GM04503 (cell line): ENCODE data around the gene ING4.

ENCODE experiments used
- DNase-seq: peaks from one replicate; pipeline ENCODE4 v3.0.0-alpha.2; 2012; ENCODE audit warnings: low read depth

ING4 gene

DNA sequence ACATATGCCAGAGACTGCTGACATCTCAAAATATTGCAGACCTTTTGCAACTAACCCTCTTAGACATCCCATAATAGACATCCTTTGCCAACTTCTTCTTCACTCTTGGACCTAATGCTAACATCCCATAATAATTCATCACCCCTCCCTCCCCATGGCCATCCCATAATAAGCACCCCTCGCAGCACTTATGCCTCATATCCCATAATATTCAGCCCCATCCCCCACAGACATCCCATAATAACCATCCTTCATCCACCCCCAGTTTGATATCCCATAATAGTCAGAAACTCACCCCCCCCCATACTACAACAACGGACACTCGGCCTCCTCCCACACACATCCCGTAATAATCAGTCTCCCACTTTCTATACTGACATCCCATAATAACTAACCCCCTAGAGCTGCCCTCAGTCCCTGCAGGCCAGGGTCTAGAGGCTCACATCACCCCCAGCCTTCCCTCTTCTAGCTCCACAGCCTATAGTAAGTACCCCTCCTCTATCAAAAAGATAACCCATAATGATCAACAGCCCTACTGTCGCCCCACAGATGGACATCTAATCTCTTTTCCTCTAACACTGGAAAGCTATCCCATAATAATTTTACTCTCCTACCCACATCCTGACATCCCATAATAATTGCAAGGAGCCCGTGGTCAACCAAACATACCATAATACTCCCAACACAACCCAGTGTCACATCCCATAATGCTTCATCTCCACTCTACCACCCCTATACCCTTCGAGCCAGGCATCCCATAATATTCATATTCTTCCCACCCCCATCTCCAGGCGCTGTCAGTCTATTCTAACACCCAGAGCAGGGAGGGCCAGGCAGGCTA, 54.9 kb downstream of the ING4 start:
- no peak for DNase-seq

- no peak for DNase-seq
Observed at GRCh38 chr12:6606331-6607131, 56.4 kb downstream of the ING4 start.

DNA sequence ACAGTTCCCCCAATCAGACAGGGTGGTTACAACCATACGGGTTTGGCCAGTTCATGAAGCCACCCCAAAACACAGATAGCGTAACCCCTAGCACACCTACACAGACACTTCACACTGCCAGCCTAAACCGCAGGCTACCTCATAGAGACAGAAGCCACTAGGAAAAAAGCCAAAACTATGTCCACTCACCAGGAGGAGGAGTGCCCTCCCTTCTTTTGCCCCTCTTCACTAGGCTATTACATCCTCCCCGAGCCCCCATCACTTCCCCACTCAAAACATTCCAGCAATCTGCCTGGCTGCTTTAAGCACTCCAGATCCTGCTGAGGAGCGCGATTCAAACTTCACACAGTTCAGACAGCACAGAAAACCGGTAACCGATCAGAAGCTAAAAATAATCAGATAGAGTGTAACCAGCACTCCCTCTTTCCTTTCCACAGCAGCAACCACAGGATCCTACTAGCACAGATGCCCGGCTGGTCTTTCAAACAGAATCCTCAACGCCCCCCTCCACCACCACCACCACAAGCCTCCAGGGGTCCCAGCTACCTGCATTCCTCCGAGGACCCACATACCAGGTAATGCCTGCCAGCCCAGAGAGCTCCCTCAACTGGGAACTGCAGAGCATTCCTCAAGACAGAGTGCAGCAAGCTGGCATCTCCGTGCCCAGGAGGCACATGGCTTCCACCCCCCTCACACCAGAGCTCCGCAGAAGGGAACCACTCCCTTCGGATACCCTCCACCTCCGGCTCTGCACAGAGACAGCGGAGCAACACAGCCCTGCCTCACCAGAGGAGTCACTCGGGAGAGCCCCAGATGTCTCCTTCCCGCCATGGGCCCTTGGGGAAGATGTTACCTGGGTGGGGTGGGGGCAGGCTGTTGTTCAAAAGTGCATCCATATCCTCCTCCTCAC, 57.2 kb downstream of the ING4 start:
- DNase-seq, result no peak

GRCh38 chr12:6604259-6605029, 58.5 kb downstream of the ING4 start:
- DNase-seq, result no peak

DNA sequence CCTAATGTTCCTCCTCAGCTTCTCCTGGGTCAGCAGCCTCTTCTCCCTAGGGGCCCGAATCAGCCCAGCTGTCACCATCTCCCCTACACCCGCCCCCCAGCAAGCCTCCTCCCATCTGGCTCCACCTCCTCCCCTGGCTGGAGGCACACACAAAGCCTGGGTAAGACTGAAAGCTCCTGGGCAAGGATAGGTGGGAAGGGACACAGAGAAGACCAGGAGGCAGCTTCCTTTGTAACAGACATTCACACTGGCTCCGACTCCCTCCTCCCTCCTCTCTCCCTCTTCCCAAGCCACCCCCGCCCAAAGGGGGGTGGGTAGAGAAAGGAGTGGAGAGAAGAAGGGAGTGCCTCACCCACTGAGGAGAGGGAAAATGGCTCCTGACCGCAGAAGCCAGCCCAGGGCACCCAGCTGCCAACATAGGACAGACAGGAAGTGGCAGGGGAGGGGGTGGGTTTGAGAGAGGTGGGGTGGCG, 59.8 kb downstream of the ING4 start:
- DNase-seq, result no peak

DNA sequence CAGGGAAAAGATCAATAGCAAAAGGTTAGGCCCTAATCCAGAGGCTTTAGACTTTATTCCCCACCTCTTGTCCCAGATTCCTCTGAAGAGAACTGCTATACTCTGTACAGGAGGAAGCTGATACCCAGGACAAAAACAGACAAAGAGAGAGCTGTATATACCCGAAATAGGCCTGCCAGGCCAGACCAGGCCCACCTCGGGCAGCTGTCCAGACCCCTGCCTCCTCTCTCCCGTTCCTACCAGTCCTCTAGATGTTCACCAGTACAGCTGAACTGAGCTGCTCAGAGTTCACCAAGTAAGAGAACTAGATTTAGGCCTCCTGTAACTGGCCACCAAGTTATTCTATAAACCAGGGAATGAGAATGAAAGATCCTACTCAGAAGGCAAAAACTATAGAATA, 60.4 kb downstream of the ING4 start:
- no peak for DNase-seq
